Thoracic aorta (tissue), 2 donors: ENCODE measurements around the gene NDUFS6. TPM values are rescaled to one million over a fixed set of nuclear protein-coding genes. Genes with fewer than 3 reads are reported as not detected.

Experiments
- ATAC-seq: fragments of 150-250 bp; one replicate; pipeline ENCODE4 v1.8.0; 2017; ENCODE audit warnings: low read depth; ENCODE audit not compliant: insufficient number of reproducible peaks, low FRiP score
- DNase-seq: peaks from one replicate; pipeline ENCODE4 v3.0.0-alpha.2; 2020; ENCODE audit warnings: low spot score
- H3K27ac ChIP-seq, 2 donors: fragments of 200-600 bp; sonication (generic); 1 replicate in 1 of 2; 2 replicates in 1 of 2; pipeline ENCODE4 v1.5.1; 2016; ENCODE audit warnings: mild to moderate bottlenecking in 2 of 2, moderate library complexity in 2 of 2
- H3K27me3 ChIP-seq: fragments of 200-600 bp; sonication (generic); replicated peaks from 2 replicates; pipeline ENCODE4 v1.6.0; 2016; ENCODE audit warnings: mild to moderate bottlenecking; ENCODE audit not compliant: insufficient read depth
- H3K36me3 ChIP-seq: fragments of 200-600 bp; sonication (generic); one replicate; pipeline ENCODE4 v1.5.1; 2016
- H3K4me1 ChIP-seq, 2 donors: fragments of 200-600 bp; sonication (generic); 1 replicate in 1 of 2; 2 replicates in 1 of 2; pipeline versions ENCODE4 v1.5.1 to v1.6.0; 2016; ENCODE audit warnings: low read depth in 2 of 2, mild to moderate bottlenecking in 1 of 2; ENCODE audit not compliant: control insufficient read depth in 1 of 2
- H3K4me3 ChIP-seq: fragments of 200-600 bp; sonication (generic); 2 replicates; pipeline ENCODE4 v1.5.1; 2016; ENCODE audit warnings: mild to moderate bottlenecking
- H3K9me3 ChIP-seq: fragments of 200-600 bp; sonication (generic); 2 replicates; pipeline ENCODE4 v1.5.1; 2016
- total RNA-seq, 2 donors: library from RNA; depleted of rRNA; stranded (reverse); fragments of >200 nt; gene quantifications; one replicate each; pipeline versions ENCODE4 v1.1.0 to v1.2.3, GENCODE V29; 2016
- TF ChIP-seq, protein P1 (sequence below): fragments of 200-600 bp; sonication (generic); IDR thresholded peaks from one replicate; pipeline ENCODE4 v1.5.1; 2019; ENCODE audit warnings: antibody characterized with exemption

Gene NDUFS6
- total RNA-seq, 2 donors from 2014 or later = 25.7 to 26.5 TPM

- DNase-seq (no peak), ATAC-seq (no peak)
- TF ChIP-seq, protein P1, sequence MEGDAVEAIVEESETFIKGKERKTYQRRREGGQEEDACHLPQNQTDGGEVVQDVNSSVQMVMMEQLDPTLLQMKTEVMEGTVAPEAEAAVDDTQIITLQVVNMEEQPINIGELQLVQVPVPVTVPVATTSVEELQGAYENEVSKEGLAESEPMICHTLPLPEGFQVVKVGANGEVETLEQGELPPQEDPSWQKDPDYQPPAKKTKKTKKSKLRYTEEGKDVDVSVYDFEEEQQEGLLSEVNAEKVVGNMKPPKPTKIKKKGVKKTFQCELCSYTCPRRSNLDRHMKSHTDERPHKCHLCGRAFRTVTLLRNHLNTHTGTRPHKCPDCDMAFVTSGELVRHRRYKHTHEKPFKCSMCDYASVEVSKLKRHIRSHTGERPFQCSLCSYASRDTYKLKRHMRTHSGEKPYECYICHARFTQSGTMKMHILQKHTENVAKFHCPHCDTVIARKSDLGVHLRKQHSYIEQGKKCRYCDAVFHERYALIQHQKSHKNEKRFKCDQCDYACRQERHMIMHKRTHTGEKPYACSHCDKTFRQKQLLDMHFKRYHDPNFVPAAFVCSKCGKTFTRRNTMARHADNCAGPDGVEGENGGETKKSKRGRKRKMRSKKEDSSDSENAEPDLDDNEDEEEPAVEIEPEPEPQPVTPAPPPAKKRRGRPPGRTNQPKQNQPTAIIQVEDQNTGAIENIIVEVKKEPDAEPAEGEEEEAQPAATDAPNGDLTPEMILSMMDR = no peak
- H3K27me3 ChIP-seq = no peaks in the 10 kb centered on the region
- no peaks in the 10 kb centered on the region for H3K4me1 ChIP-seq
- H3K9me3 ChIP-seq = no peaks in the 10 kb centered on the region
- peaks cover 55% of the 10 kb centered on the region for H3K36me3 ChIP-seq
- H3K4me3 ChIP-seq = no peak overlapping the region
- H3K27ac ChIP-seq = no peak overlapping the region
Measured at GRCh38 chr5:1817261-1818043, 16.2 kb downstream of the NDUFS6 start.

DNA sequence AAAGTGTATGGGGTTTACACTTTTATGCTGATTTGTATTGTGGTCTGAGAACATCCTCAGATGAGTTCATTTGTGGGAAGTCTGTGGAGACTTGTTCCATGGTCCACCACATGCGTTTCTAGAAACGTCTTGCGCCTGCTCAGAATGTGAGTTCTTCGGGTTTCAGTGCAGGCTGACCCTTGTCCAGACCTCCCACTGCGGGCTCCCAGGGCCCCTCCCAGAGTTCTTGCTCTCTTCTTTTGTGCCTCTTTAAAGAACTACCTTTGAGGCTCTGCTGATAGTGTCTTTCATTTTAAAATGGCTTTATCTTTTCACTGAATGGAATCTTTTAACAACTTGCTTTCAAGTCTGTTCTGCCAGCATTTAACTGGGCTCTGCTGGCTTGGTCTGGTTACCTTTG is 17.6 kb downstream of the NDUFS6 start:
- ATAC-seq (no peak), DNase-seq (no peak)
- H3K27ac ChIP-seq = no peak overlapping the region
- no peak overlapping the region for H3K4me3 ChIP-seq
- peaks cover 54% of the 10 kb centered on the region for H3K36me3 ChIP-seq
- TF ChIP-seq, protein P1 = no peak
- no peaks in the 10 kb centered on the region for H3K27me3 ChIP-seq
- no peaks in the 10 kb centered on the region for H3K9me3 ChIP-seq
- H3K4me1 ChIP-seq = no peaks in the 10 kb centered on the region

GRCh38 chr5:1819458-1819857 is 18.3 kb downstream of the NDUFS6 start:
- ATAC-seq (no peak), DNase-seq (no peak)
- H3K4me3 ChIP-seq = no peak overlapping the region
- H3K9me3 ChIP-seq = no peaks in the 10 kb centered on the region
- peaks cover 48% of the 10 kb centered on the region for H3K36me3 ChIP-seq
- no peaks in the 10 kb centered on the region for H3K4me1 ChIP-seq
- TF ChIP-seq, protein P1 = no peak
- H3K27ac ChIP-seq = no peak overlapping the region
- no peaks in the 10 kb centered on the region for H3K27me3 ChIP-seq

GRCh38 chr5:1820381-1820780 is 19.2 kb downstream of the NDUFS6 start:
- Histone ChIP-seq H3K4me3 (no peak overlapping the region), H3K9me3 (no peaks in the 10 kb centered on the region), H3K27me3 (no peaks in the 10 kb centered on the region), H3K4me1 (no peaks in the 10 kb centered on the region), H3K27ac (no peak overlapping the region), H3K36me3 (peaks cover 38% of the 10 kb centered on the region)
- ATAC-seq (no peak), DNase-seq (no peak)
- TF ChIP-seq, protein P1 = no peak

DNA sequence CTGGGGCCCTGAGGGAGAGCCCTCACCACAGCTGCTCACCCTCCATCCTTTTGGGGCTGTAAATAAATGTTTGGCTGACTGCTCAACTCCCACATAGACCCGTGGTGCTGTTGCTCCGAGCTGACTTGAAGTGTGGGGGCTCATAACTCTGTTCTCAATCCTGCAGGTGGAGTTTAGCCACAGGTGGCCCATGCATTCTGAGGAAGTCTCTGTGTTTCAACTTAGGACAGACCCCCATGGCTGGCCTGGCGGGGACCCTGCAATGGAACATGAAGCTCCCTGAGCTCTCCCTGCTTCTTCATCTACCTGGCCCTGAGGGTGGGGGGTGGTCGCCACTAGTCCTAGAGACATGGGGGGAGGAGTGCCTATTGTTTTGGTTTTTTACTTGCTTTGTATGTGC is 19.7 kb downstream of the NDUFS6 start:
- no peaks in the 10 kb centered on the region for H3K9me3 ChIP-seq
- no peak overlapping the region for H3K4me3 ChIP-seq
- TF ChIP-seq, protein P1 = no peak
- no peaks in the 10 kb centered on the region for H3K4me1 ChIP-seq
- ATAC-seq (no peak), DNase-seq (no peak)
- no peak overlapping the region for H3K27ac ChIP-seq
- no peaks in the 10 kb centered on the region for H3K27me3 ChIP-seq
- H3K36me3 ChIP-seq = peaks cover 34% of the 10 kb centered on the region
